PFSK-1 (cell line): ENCODE results near the gene STARD13.

ENCODE experiments used
- FOXP2 ChIP-seq: optimal IDR thresholded peaks from 2 replicates; pipeline ENCODE3; 2011; ENCODE audit warnings: borderline replicate concordance, control low read depth, inconsistent platforms; ENCODE audit not compliant: insufficient read depth; ENCODE audit errors: extremely low read length, extremely low read depth
- POLR2AphosphoS5 ChIP-seq: IDR thresholded peaks from 2 replicates; pipeline ENCODE4 v1.6.1; 2012; ENCODE audit warnings: low read depth, mild to moderate bottlenecking, control low read depth, low read length, moderate library complexity
- SIN3A ChIP-seq: IDR thresholded peaks from 2 replicates; pipeline ENCODE4 v1.6.1; 2012; ENCODE audit warnings: mild to moderate bottlenecking, low read length, moderate library complexity, borderline replicate concordance; ENCODE audit not compliant: insufficient read depth
- TAF1 ChIP-seq: IDR thresholded peaks from 2 replicates; pipeline ENCODE4 v1.6.1; 2012; ENCODE audit warnings: low read length, control low read depth, borderline replicate concordance; ENCODE audit not compliant: insufficient read depth
- TF ChIP-seq, protein P1 (sequence below), 2 experiments: IDR thresholded peaks; 2 replicates each; pipeline versions ENCODE4 v1.6.1 to v1.8.0; 2011 to 2012; ENCODE audit warnings: low read depth in 2 of 2, low read length in 2 of 2, control low read depth in 1 of 2, inconsistent platforms in 1 of 2, mild to moderate bottlenecking in 1 of 2, moderate library complexity in 1 of 2; ENCODE audit not compliant: insufficient read depth in 1 of 2

STARD13 gene

DNA sequence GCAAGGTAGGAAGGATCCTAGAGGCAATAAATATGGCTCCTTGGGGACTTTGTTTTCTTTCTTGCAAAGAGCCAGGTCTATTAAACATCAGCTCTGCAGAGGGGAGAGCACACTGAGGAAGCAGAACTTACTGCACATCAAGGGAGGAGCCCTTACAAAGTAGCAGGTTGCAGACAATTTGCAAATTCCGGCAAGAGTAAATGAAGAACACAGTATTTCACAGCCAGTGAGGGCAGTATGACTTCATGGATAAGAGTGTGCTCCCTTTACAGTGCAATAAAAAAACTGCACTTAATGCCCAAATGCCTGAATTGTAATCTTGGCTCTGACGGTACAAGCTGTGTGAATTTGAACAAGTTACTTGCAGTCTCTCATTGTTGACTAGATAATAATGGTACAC is 75.5 kb downstream of the STARD13 start:
- TF ChIP-seq FOXP2 (no peak), POLR2AphosphoS5 (no peak)

GRCh38 chr13:33208290-33209220 is 77.0 kb downstream of the STARD13 start:
- no peak for TF ChIP-seq FOXP2
- no peak for TF ChIP-seq TAF1
- no peak for TF ChIP-seq SIN3A
- TF ChIP-seq POLR2AphosphoS5, result no peak
- TF ChIP-seq, protein P1, sequence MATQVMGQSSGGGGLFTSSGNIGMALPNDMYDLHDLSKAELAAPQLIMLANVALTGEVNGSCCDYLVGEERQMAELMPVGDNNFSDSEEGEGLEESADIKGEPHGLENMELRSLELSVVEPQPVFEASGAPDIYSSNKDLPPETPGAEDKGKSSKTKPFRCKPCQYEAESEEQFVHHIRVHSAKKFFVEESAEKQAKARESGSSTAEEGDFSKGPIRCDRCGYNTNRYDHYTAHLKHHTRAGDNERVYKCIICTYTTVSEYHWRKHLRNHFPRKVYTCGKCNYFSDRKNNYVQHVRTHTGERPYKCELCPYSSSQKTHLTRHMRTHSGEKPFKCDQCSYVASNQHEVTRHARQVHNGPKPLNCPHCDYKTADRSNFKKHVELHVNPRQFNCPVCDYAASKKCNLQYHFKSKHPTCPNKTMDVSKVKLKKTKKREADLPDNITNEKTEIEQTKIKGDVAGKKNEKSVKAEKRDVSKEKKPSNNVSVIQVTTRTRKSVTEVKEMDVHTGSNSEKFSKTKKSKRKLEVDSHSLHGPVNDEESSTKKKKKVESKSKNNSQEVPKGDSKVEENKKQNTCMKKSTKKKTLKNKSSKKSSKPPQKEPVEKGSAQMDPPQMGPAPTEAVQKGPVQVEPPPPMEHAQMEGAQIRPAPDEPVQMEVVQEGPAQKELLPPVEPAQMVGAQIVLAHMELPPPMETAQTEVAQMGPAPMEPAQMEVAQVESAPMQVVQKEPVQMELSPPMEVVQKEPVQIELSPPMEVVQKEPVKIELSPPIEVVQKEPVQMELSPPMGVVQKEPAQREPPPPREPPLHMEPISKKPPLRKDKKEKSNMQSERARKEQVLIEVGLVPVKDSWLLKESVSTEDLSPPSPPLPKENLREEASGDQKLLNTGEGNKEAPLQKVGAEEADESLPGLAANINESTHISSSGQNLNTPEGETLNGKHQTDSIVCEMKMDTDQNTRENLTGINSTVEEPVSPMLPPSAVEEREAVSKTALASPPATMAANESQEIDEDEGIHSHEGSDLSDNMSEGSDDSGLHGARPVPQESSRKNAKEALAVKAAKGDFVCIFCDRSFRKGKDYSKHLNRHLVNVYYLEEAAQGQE (IDR thresholded peaks at IDR 0.05; ENCODE audit: insufficient read depth in 1 of 2, low read depth in 2 of 2, low read length in 2 of 2), result no peak

GRCh38 chr13:33207615-33207961 is 78.0 kb downstream of the STARD13 start:
- TF ChIP-seq FOXP2 (no peak), TAF1 (no peak), POLR2AphosphoS5 (no peak), SIN3A (0 out of 2 replicates have a peak, but pooled peaks have one; percentile 31)

DNA sequence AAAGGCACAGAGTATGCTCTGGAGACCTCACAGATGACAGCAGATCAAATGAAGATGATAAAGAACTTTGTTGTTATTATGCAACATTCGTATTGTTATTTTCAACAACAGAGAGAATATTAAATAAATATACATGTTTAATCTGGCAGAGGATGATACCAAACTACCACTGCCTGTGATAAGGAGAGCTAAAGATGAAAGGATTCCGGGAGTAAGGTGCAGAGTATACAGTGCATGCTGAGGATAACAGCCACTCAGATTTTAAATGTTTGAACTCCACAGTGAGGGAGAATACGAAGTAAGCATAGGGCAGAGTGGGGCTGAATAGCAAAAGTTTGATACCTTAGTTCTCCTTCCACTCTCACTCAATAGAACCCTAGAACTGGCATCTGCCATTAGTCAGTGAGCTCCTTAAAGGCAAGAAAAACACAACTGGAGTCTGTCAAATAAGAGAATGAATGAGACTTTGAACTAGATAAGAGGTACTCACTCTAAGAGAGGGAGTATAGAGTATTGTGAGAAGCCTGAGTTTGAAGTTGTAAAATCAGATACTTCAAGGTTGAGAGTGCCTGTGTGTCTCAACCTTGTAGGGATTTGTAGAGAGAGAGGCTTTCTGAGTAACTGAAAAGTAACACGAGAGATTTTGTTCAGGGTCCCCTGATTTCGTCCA is 78.5 kb downstream of the STARD13 start:
- TF ChIP-seq POLR2AphosphoS5 (no peak), TAF1 (no peak), FOXP2 (no peak), SIN3A (no peak)
- TF ChIP-seq, protein P1 (IDR thresholded peaks at IDR 0.05; ENCODE audit: insufficient read depth in 1 of 2, low read depth in 2 of 2, low read length in 2 of 2), result no peak

DNA sequence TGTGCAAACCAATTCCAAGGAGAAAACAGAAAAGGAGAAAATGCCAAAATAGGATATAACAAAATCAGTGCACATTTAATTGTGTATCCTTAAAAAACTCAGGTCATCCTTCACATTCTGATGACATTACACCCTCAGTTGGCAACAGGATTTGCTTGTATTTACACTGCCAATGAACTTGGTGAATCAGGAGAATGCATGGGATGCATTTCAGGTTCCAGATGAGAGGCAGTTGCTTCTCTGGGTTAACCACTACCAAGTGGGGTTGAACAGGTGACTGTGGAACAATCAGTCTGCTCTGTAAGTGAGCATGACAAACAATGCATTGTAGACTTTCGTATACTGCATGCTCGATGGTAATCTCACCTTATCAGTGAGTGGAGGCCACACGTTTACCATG is 79.1 kb downstream of the STARD13 start:
- no peak for TF ChIP-seq TAF1
- no peak for TF ChIP-seq FOXP2
- no peak for TF ChIP-seq POLR2AphosphoS5
- TF ChIP-seq, protein P1 (IDR thresholded peaks at IDR 0.05; ENCODE audit: insufficient read depth in 1 of 2, low read depth in 2 of 2, low read length in 2 of 2), result no peak
- no peak for TF ChIP-seq SIN3A
